Fibroblast of lung (primary cell): ENCODE results near the gene WARS2.

ENCODE experiments used
- EZH2 ChIP-seq: IDR thresholded peaks from 2 replicates; pipeline ENCODE4 v1.5.1; 2012; ENCODE audit warnings: low read length, control low read depth, mild to moderate bottlenecking; ENCODE audit errors: missing control alignments
- TF ChIP-seq, protein P1 (sequence below), 2 donors: IDR thresholded peaks in 1 of 2; conservative IDR thresholded peaks in 1 of 2; 1 replicate in 1 of 2; 2 replicates in 1 of 2; pipeline ENCODE4 v1.5.1; 2011 to 2012; ENCODE audit warnings: low read length in 2 of 2, control low read depth in 1 of 2, inconsistent platforms in 1 of 2, low read depth in 1 of 2, mild to moderate bottlenecking in 1 of 2

DNA sequence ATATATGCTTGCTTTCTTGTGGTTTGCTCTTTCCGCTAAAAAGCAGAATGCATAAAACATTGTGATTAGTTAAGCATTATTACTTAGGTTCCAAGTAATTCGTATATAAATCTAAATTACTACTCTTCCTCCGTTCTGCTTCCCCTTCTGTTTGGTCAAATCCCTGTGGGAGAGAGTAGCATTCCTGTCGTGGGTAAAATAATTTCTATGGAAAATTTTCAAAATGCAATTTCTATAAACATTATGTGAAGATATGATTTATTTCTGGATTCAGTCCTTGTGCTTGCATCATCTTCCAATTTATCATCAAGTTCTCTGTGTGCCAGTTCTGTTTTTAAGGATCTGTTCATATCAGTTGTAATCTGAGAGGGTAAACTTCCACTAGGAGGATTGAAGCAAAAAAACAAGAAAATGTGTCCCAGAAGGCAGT, 7.2 kb upstream of the WARS2 start:
- TF ChIP-seq, protein P1, sequence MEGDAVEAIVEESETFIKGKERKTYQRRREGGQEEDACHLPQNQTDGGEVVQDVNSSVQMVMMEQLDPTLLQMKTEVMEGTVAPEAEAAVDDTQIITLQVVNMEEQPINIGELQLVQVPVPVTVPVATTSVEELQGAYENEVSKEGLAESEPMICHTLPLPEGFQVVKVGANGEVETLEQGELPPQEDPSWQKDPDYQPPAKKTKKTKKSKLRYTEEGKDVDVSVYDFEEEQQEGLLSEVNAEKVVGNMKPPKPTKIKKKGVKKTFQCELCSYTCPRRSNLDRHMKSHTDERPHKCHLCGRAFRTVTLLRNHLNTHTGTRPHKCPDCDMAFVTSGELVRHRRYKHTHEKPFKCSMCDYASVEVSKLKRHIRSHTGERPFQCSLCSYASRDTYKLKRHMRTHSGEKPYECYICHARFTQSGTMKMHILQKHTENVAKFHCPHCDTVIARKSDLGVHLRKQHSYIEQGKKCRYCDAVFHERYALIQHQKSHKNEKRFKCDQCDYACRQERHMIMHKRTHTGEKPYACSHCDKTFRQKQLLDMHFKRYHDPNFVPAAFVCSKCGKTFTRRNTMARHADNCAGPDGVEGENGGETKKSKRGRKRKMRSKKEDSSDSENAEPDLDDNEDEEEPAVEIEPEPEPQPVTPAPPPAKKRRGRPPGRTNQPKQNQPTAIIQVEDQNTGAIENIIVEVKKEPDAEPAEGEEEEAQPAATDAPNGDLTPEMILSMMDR (conservative IDR thresholded peaks at IDR 0.05 in 1 of 2, IDR thresholded peaks at IDR 0.05 in 1 of 2; ENCODE audit: low read depth in 1 of 2, low read length in 2 of 2) = no peak
- no peak for TF ChIP-seq EZH2
